ENCODE data around the gene ZNF516.

GRCh38 chr18:76452357-76452756, 42.7 kb downstream of the ZNF516 start:
- TF ChIP-seq EZH2phosphoT487 (IDR thresholded peaks at IDR 0.05; ENCODE audit: insufficient read depth, low read depth) (no peak), EZH2 (IDR thresholded peaks at IDR 0.05; ENCODE audit: insufficient read depth, poor library complexity, severe bottlenecking) (no peak)

All from GM23248 (cell line).